ENCODE data around the gene GUSB. TPM values are rescaled to one million over a fixed set of nuclear protein-coding genes. Genes with fewer than 3 reads are reported as not detected.
A peak's percentile ranks its signal among the peaks of the same experiment; 100 is the strongest.

Gene GUSB
- polyA plus RNA-seq, 1 of the 3 experiments (the other 2 are of a cell fraction): 96.9 TPM

GRCh38 chr7:65976659-65977196 lies 5.3 kb downstream of the GUSB start:
- Histone ChIP-seq H3K27me3 (ENCODE audit: insufficient read depth) (no peaks in the 10 kb centered on the region), H3K4me1 (ENCODE audit: control insufficient read depth in 1 of 2, insufficient read depth in 2 of 2, low read depth in 1 of 2, low read length in 1 of 2) (peaks cover 7 to 11% of the 10 kb centered on the region in 2 experiments; a peak in 1 of 4 replicates), H3K36me3 (replicated peaks in 1 of 2; ENCODE audit: control insufficient read depth in 1 of 2, insufficient read depth in 2 of 2, low read length in 1 of 2) (peaks cover 18 to 34% of the 10 kb centered on the region in 2 experiments), H3K9ac (no peak overlapping the region), H4K20me1 (ENCODE audit: insufficient read depth) (peaks cover 13% of the 10 kb centered on the region; the same call in 1 of the 2 replicates), H3K9me3 (no peaks in the 10 kb centered on the region), H3K27ac (ENCODE audit: low read depth in 2 of 2, low read length in 1 of 2) (no peak overlapping the region), H3K4me3 (ENCODE audit: low read depth in 2 of 2, low read length in 1 of 2) (no peak overlapping the region), H2AFZ (ENCODE audit: low read depth) (no peak overlapping the region), H3K79me2 (ENCODE audit: insufficient read depth) (peaks cover 31% of the 10 kb centered on the region), H3K9me2 (no peaks in the 10 kb centered on the region), H3K4me2 (no peak overlapping the region), H3F3A (replicated peaks; ENCODE audit: insufficient read depth) (no peaks in the 10 kb centered on the region)
- POLR2A ChIA-PET: no interaction called here
- CTCF ChIA-PET: no interaction called here
- 92% methylated on average over 15 of the region's 16 CpGs for WGBS (ENCODE audit: low lambda C conversion rate)
- no peak for DNase-seq
- TF ChIP-seq CTCF (IDR thresholded peaks at IDR 0.05): no peak
- no peak for TF ChIP-seq NRF1 (IDR thresholded peaks at IDR 0.05; ENCODE audit: low read depth, low read length)
- no peak for TF ChIP-seq GATA2 (CRISPR knock-in tag; IDR thresholded peaks at IDR 0.05)
- TF ChIP-seq MEF2A (IDR thresholded peaks at IDR 0.05; ENCODE audit: borderline replicate concordance, low read depth): no peak
- no peak for TF ChIP-seq REST (IDR thresholded peaks at IDR 0.05; ENCODE audit: low read depth, low read length)
- TF ChIP-seq RFX5 (IDR thresholded peaks at IDR 0.05; ENCODE audit: low read length): no peak

- 97% methylated on average over 11 of the region's 11 CpGs for WGBS (ENCODE audit: low lambda C conversion rate)
These were observed 6.1 kb downstream of the GUSB start for GRCh38 chr7:65975814-65976445.

More at GRCh38 chr7:65975814-65976445, 6.1 kb downstream of the GUSB start:
- H3K4me2 ChIP-seq: no peak overlapping the region
- no peaks in the 10 kb centered on the region for H3K27me3 ChIP-seq (ENCODE audit: insufficient read depth)
- no peak for DNase-seq
- H4K20me1 ChIP-seq (ENCODE audit: insufficient read depth): peaks cover 12% of the 10 kb centered on the region; the same call in 1 of the 2 replicates
- H3K4me3 ChIP-seq (ENCODE audit: low read depth in 2 of 2, low read length in 1 of 2): no peak overlapping the region
- H3K9ac ChIP-seq: no peak overlapping the region
- TF ChIP-seq EP300 (IDR thresholded peaks at IDR 0.05; ENCODE audit: borderline replicate concordance in 1 of 2, low read depth in 1 of 2, low read length in 1 of 2) (no peak), CTCF (IDR thresholded peaks at IDR 0.05) (0 out of 2 replicates have a peak, but pooled peaks have one; percentile 12), EZH2phosphoT487 (IDR thresholded peaks at IDR 0.05; ENCODE audit: borderline replicate concordance, low read depth) (no peak), FOSL2 (IDR thresholded peaks at IDR 0.05; ENCODE audit: borderline replicate concordance, low read depth) (no peak), ZBTB33 (IDR thresholded peaks at IDR 0.05; ENCODE audit: borderline replicate concordance, low read depth) (no peak)
- no peak overlapping the region for H2AFZ ChIP-seq (ENCODE audit: low read depth)
- no peaks in the 10 kb centered on the region for H3K9me3 ChIP-seq
- no peak overlapping the region for H3K27ac ChIP-seq (ENCODE audit: low read depth in 2 of 2, low read length in 1 of 2)
- H3K79me2 ChIP-seq (ENCODE audit: insufficient read depth): peaks cover 23% of the 10 kb centered on the region
- CTCF ChIA-PET: interaction anchor here (0.9 kb wide), 1 partner anchor 226 kb away, joined by 4 read pairs; no protein-coding TSS in a partner anchor
- POLR2A ChIA-PET: no interaction called here
- no peaks in the 10 kb centered on the region for H3K9me2 ChIP-seq
- peaks cover 20 to 41% of the 10 kb centered on the region in 2 experiments for H3K36me3 ChIP-seq (replicated peaks in 1 of 2; ENCODE audit: control insufficient read depth in 1 of 2, insufficient read depth in 2 of 2, low read length in 1 of 2)
- H3F3A ChIP-seq (replicated peaks; ENCODE audit: insufficient read depth): no peaks in the 10 kb centered on the region
- H3K4me1 ChIP-seq (ENCODE audit: control insufficient read depth in 1 of 2, insufficient read depth in 2 of 2, low read depth in 1 of 2, low read length in 1 of 2): peaks cover 7 to 8% of the 10 kb centered on the region in 2 experiments; a peak in 1 of 4 replicates
